Skeletal muscle tissue (tissue), 4 donors: ENCODE results near the gene PHTF2. TPM values are rescaled to one million over a fixed set of nuclear protein-coding genes. Genes with fewer than 3 reads are reported as not detected.
"Not testable (repeated sequence)": the region's sequence is repeated elsewhere in the genome, so short reads cannot be mapped to it uniquely, and the experiment has no call there.

Experiments used
- H3K27ac ChIP-seq: one replicate; pipeline ENCODE4 v1.7.0; 2013; ENCODE audit warnings: mild to moderate bottlenecking, low read depth, low read length, inconsistent platforms
- H3K27me3 ChIP-seq, 3 donors: one replicate each; pipeline ENCODE4 v1.7.0; 2013; ENCODE audit warnings: low read length in 3 of 3; ENCODE audit not compliant: control insufficient read depth in 3 of 3, insufficient read depth in 3 of 3
- H3K36me3 ChIP-seq, 3 donors: one replicate each; pipeline ENCODE4 v1.7.0; 2013; ENCODE audit warnings: low read length in 3 of 3; ENCODE audit not compliant: control insufficient read depth in 3 of 3, insufficient read depth in 3 of 3
- H3K4me1 ChIP-seq, 3 donors: one replicate each; pipeline ENCODE4 v1.7.0; 2013; ENCODE audit warnings: low read length in 3 of 3, mild to moderate bottlenecking in 3 of 3; ENCODE audit not compliant: control insufficient read depth in 3 of 3, insufficient read depth in 3 of 3
- H3K4me3 ChIP-seq, 3 donors: one replicate each; pipeline ENCODE4 v1.7.0; 2013; ENCODE audit warnings: low read length in 3 of 3
- H3K9ac ChIP-seq, 3 donors: one replicate each; pipeline ENCODE4 v1.7.0; 2013; ENCODE audit warnings: low read length in 3 of 3, mild to moderate bottlenecking in 3 of 3, moderate library complexity in 2 of 3, low read depth in 1 of 3
- H3K9me3 ChIP-seq, 3 donors: one replicate each; pipeline ENCODE4 v1.7.0; 2013; ENCODE audit warnings: low read length in 3 of 3; ENCODE audit not compliant: control insufficient read depth in 3 of 3
- total RNA-seq: library from RNA; depleted of rRNA; stranded (reverse); fragments of >200 nt; gene quantifications from one replicate; pipeline ENCODE4 v1.2.3, GENCODE V29; 2014
- donor health status: Osteomylitis.

PHTF2 gene
- total RNA-seq, 1 donor from 2014 or later, result 14.6 TPM

DNA sequence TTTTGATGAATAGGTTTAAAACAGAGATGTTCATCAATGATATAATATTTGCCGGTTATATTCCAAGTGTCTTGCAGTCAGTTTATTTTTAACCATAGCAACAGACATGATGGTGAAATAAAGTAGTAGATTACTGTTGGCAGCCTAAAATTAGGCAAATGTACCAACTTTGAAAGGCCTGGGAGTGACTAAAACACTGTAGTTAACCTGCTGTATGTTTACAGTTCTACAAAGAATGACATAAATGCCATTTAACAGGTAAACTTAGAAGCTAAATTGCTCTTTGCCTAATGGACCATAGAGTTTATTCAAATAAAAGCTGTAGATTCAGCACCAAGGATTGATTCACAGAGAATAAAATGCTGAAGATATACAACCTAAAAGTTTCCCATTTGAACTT is 64.1 kb downstream of the PHTF2 start:
- Histone ChIP-seq H3K9ac (no peak overlapping the region), H3K27ac (no peak overlapping the region), H3K36me3 (no peaks in the 10 kb centered on the region), H3K4me3 (no peak overlapping the region), H3K27me3 (no peaks in the 10 kb centered on the region), H3K4me1 (peaks cover 7 to 17% (median 8%) of the 10 kb centered on the region in 3 donors), H3K9me3 (no peaks in the 10 kb centered on the region)

- Histone ChIP-seq H3K36me3 (no peaks in the 10 kb centered on the region), H3K9me3 (no peaks in the 10 kb centered on the region), H3K27ac (no peak overlapping the region), H3K9ac (no peak overlapping the region), H3K4me1 (peaks cover 7 to 17% (median 8%) of the 10 kb centered on the region in 3 donors), H3K27me3 (no peaks in the 10 kb centered on the region), H3K4me3 (no peak overlapping the region)
Measured at GRCh38 chr7:77863860-77864259, 65.3 kb downstream of the PHTF2 start.

DNA sequence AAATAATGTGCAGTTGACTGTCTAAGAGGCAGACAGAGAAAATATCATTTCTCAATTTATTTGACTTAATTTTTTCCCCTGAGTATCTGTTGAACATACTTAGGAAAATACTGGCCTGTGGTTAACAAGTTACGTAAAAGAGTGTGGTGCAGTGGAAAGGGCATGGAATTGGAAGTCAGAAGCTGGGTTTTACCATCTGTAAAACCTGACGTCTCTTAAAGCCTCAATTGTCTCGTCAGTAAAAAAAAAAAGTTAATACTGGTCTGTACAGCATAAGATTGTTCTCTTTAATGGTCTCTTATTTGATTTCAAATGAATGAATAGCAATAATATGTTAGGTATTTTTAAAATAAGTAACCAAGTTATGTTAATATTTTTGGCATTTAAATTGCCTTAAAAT is 67.8 kb downstream of the PHTF2 start:
- Histone ChIP-seq H3K36me3 (peaks cover 0 to under 1% (median 0%) of the 10 kb centered on the region in 3 donors), H3K27ac (no peak overlapping the region), H3K9ac (no peak overlapping the region), H3K4me3 (no peak overlapping the region), H3K9me3 (no peaks in the 10 kb centered on the region), H3K27me3 (no peaks in the 10 kb centered on the region), H3K4me1 (peaks cover 7 to 17% (median 8%) of the 10 kb centered on the region in 3 donors)

- H3K4me1 ChIP-seq, result peaks cover 7 to 21% (median 8%) of the 10 kb centered on the region in 3 donors
- no peak overlapping the region for H3K9ac ChIP-seq
- H3K4me3 ChIP-seq, result no peak overlapping the region
- no peak overlapping the region for H3K27ac ChIP-seq
- H3K27me3 ChIP-seq, result no peaks in the 10 kb centered on the region
- H3K9me3 ChIP-seq, result no peaks in the 10 kb centered on the region
- peaks cover 0 to 5% (median 0%) of the 10 kb centered on the region in 3 donors for H3K36me3 ChIP-seq
Measured at GRCh38 chr7:77866786-77867536, 68.4 kb downstream of the PHTF2 start.

- H3K27ac ChIP-seq, result no peak overlapping the region
- no peak overlapping the region for H3K4me3 ChIP-seq
- no peak overlapping the region for H3K9ac ChIP-seq
- H3K27me3 ChIP-seq, result no peaks in the 10 kb centered on the region
- peaks cover 0 to 5% (median 0%) of the 10 kb centered on the region in 3 donors for H3K36me3 ChIP-seq
- H3K4me1 ChIP-seq, result peaks cover 5 to 21% (median 8%) of the 10 kb centered on the region in 3 donors
- H3K9me3 ChIP-seq, result no peaks in the 10 kb centered on the region
Measured at GRCh38 chr7:77867537-77867865, 68.9 kb downstream of the PHTF2 start.

DNA sequence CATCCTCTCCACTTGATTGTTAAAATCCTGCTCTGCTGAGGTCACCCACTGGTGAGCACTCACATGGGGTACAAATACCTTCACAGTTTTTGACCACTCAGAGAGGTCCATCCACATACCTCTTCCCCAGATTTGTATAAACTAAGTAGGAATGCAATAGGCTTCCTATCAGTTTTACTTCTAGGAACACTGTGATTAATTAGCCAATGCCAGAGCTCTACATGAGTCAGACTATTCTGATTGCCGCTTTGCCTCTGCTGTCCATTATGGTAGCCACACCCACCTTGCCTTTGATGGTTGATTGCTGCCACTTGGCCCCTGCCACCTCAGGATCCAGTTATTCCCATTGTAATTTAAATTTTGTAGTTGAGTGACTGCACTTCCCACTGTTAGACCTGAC is 73.7 kb downstream of the PHTF2 start:
- H3K9me3 ChIP-seq, H3K9ac ChIP-seq, H3K4me3 ChIP-seq, H3K27ac ChIP-seq, H3K36me3 ChIP-seq, H3K27me3 ChIP-seq, H3K4me1 ChIP-seq: not testable (repeated sequence)

DNA sequence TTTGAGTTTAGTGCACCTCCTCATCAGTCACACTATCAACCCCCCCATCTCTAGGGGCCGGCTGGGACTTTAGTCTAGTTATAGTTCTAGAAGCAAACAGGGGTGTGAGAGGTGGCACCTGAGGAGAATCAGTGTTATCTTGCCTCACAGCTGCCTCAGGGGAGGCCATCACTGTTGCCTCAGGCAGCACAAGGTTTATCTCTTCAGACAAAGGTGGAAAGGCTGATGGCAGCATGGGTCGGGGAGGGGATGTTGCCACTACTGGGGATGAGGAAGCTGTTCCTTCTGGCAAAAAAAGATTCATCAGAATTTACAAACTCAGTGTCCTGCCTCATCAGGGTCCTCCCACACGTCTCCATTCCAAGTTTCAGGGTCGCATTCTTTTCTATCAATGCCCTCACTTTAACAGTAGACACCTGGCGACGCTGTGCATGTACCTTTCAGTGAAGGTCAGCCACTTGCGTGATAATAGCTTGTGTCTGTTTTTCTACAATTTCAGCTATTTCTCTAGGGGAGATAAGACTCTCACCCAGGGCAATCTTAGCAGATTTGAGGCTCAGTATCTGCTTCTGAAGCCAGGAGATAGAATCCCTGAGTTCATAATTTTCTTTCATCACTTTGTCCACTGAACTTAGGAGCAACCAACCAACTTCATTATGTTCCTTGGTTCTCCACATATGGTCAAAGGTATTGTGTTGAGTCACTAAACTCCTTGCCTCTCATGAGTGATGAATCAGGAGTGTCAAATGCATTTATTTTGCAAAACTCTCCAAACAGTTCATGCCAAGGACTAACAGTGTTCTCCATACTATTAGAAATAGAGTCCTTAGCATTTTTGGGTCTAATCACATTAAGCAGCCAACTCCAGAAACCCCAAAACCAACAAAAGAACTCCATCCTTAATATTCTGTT is 75.1 kb downstream of the PHTF2 start:
- H3K4me3 ChIP-seq, H3K27ac ChIP-seq: not testable (repeated sequence)

DNA sequence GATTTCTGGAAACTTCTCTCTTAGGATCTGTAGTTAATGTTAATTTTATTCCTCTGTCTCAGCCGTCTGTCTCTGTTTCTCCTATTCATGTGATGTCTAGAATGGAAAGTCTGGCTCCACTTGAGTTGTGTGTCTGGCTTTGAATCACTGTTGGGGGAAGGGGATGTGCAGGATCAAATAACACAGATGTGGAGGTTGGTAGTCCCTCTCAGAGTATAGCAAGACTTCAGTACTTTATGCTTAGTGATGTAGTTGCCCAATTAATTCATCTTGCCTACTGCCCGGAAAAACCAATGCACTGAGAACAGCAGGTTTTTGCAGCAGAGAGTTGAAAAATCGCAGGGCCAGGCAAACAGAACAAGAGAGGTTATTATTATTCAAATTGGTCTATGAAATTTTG is 79.2 kb downstream of the PHTF2 start:
- no peaks in the 10 kb centered on the region for H3K36me3 ChIP-seq
- H3K27ac ChIP-seq, result peak overlapping the region; percentile 33
- no peaks in the 10 kb centered on the region for H3K27me3 ChIP-seq
- H3K4me3 ChIP-seq, result no peak overlapping the region
- H3K4me1 ChIP-seq, result peaks cover 9 to 13% (median 11%) of the 10 kb centered on the region in 3 donors
- no peaks in the 10 kb centered on the region for H3K9me3 ChIP-seq
- no peak overlapping the region for H3K9ac ChIP-seq

More for the DNA sequence above, 75.1 kb downstream of the PHTF2 start:
- not testable (repeated sequence) for H3K9me3 ChIP-seq, H3K36me3 ChIP-seq, H3K27me3 ChIP-seq, H3K9ac ChIP-seq
- H3K4me1 ChIP-seq, result peaks cover 8 to 16% (median 9%) of the 10 kb centered on the region in 3 donors

DNA sequence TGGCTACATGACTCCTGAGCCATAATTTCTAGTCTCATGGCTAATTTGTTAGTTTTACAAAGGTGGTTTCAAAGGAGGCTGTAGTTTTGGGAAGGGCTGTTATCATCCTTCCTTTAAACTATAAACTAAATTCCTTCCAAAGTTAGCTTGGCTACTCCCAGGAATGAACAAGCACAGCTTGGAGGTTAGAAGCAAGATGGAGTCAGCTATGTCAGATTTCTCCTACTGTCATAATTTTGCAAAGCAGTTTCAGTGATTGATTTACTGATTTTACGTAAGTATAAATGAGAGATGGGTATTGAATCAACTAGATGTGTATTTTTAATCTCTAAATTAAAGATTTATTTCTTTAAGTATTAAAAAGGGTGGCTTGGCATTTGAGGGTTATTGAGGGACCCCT is 79.9 kb downstream of the PHTF2 start:
- H3K9me3 ChIP-seq, result no peaks in the 10 kb centered on the region
- H3K36me3 ChIP-seq, result no peaks in the 10 kb centered on the region
- peaks cover 9 to 13% (median 11%) of the 10 kb centered on the region in 3 donors for H3K4me1 ChIP-seq
- H3K27me3 ChIP-seq, result no peaks in the 10 kb centered on the region
- no peak overlapping the region for H3K27ac ChIP-seq
- H3K4me3 ChIP-seq, result no peak overlapping the region
- H3K9ac ChIP-seq, result no peak overlapping the region

DNA sequence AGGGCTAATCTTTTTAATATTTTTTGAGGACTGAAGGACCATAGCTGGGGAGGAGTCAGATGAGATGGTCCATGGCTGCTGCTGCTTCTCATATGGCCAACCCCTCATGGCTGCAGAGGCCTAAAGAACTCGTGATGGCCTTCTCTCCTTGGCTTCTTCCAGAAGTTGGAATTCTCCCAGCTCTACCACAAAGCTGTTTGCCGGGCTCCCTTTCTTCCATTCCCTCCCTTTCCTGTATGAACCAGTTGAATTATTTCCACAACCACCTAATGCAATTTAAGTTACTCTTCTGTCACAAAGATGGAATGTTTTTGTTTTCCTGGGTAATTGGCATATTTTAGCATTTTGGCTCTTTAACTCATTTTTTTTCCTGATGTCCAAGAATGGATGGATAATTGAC is 80.7 kb downstream of the PHTF2 start:
- H3K27me3 ChIP-seq, result no peaks in the 10 kb centered on the region
- H3K4me3 ChIP-seq, result no peak overlapping the region
- peaks cover 9 to 13% (median 11%) of the 10 kb centered on the region in 3 donors for H3K4me1 ChIP-seq
- H3K9me3 ChIP-seq, result no peaks in the 10 kb centered on the region
- H3K27ac ChIP-seq, result no peak overlapping the region
- no peaks in the 10 kb centered on the region for H3K36me3 ChIP-seq
- H3K9ac ChIP-seq, result no peak overlapping the region
